GM21528 (cell line): ENCODE data around the gene ATP8B3.

Experiments used
- ATAC-seq: cut with Tn5 transposase; IDR thresholded peaks from one replicate; pipeline ENCODE4 v1.9.1; 2021; ENCODE audit warnings: mild to moderate bottlenecking, moderate library complexity; ENCODE audit not compliant: unreplicated experiment, low FRiP score

The ATP8B3 gene

GRCh38 chr19:1760020-1760419 lies 52.1 kb downstream of the ATP8B3 start:
- ATAC-seq = no peak

DNA sequence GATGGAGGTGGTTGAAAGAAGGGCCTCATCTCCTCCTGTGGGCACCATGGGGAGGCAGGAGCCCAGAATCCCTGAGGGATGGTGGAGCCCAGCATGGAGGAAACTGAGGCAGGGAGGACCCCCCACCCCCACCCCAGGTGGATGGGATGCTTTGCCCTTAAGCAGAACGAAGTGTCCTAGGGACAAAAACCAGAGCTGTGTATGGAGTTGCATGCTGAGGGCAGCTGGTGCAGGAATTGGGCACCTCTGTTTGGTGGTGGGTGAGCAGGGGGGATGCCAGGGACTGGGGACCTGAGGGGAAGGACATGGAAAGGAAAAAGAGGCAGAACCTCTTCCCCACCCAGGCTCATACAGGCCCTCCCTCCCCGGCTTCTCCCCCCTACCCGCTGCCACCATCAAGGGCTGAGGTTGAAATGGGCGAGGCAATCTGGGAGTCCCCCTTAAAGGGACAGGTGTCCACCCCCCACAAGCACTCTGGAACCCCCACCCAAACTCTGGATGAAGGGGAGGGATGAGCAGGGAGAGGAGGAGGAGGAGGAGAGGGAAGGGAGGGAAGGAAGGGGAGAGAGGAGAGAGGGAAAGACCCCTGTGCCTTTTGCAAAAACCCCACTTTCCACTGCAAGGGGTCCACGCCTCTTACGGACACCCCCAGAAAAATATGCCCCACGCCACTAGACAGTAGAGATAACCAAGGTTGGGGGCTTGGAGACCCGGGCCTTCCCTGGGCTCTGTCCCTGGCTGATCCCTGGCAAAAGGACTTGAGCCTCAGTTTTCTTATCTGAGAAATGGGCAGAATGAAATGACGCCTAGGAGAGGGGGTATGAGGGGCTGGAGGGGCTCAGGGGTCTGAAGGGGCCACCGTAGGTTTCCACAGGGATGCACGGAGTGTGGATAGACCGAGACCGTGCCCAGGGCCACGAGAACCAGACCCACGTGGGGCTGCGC lies 52.8 kb downstream of the ATP8B3 start:
- ATAC-seq = no peak

DNA sequence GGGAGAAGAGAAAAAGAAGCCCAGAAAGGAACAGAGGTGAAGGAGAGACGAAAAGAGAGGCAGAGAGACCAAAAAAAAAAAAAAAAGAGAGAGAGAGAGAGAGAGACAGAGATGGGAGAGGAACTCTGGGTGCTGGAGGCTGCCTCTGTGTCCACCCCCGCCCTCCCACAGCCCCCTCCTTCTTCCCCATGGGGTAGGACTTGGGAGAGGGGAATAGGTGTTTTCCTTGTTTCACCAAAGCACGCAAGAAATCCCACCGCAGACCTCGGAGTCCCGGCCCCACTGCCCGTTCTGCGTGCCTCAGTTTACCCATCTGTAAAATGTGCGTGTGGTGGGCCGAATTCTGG lies 53.9 kb downstream of the ATP8B3 start:
- no peak for ATAC-seq

DNA sequence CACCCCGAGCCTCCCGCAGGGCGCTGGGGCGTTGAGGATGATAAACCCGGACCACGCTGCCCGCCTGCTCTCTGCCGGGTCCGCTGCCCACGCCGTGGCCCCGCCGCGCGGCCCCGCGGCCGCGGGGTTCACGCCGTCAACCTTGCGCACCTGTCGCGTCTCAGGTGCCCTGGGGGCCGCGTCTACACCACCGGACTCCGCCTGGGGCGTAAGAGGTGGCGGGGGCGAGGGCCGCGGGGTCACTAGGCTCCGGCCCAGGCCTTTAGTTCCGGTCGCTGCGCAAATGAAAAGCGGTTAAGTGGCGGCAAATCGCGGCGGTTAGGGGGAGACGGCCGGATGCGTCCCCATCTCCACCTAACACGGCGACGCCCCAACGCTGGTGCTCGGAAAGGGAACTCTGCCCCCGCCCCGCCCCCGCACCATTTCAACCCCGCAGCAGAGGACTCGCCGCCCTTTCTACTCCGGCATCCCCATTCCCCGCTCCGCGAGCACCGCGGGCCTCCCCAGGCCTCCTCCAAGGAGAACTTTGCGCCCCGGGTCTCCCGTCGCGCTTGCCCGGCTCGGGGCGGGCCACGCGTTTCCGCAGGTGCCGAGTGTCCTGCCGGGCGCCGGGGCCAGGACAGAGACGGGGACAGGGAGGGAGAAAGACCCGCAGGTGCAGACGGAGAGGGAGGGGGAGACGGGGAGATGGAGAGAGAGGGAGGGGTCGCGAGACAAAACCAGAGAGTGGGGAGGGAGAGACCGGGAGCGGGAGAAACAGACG lies 54.4 kb downstream of the ATP8B3 start:
- no peak for ATAC-seq

DNA sequence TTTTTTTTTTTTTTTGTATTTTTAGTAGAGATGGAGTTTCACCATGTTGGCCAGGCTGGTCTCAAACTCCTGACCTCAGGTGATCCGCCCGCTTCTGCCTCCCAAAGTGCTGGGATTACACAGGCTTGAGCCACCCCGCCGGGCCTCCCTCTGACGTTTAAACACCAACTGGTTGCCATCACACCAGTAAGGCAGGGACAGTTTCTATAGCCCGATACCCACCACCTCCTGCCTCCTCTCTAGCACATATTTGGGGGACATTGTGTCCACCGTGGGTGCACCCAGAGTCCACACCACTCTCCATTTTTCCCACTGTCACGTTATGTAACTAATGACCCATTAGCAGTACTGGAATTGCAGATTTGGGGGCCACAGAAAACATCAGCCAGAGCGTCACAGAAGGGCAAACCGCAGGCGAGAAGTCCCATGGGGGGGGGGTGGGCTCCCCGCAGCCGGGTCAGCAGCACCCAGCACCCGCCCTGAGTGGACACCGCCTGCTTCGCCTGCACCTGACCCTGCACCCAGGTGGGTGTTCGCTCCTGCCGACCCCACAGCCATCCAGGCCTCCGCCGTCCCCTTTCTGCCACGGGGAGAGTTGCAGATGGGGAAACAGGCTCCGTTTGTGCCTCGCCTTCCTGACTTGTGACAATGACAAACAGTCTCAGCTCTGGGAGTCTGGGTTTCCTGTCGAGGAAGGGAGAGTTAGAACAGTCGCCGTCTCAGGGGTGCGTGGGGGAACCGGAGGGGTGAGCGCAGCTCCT lies 55.2 kb downstream of the ATP8B3 start:
- no peak for ATAC-seq

GRCh38 chr19:1756264-1756663 lies 55.8 kb downstream of the ATP8B3 start:
- no peak for ATAC-seq

GRCh38 chr19:1755467-1756171 lies 56.5 kb downstream of the ATP8B3 start:
- no peak for ATAC-seq

DNA sequence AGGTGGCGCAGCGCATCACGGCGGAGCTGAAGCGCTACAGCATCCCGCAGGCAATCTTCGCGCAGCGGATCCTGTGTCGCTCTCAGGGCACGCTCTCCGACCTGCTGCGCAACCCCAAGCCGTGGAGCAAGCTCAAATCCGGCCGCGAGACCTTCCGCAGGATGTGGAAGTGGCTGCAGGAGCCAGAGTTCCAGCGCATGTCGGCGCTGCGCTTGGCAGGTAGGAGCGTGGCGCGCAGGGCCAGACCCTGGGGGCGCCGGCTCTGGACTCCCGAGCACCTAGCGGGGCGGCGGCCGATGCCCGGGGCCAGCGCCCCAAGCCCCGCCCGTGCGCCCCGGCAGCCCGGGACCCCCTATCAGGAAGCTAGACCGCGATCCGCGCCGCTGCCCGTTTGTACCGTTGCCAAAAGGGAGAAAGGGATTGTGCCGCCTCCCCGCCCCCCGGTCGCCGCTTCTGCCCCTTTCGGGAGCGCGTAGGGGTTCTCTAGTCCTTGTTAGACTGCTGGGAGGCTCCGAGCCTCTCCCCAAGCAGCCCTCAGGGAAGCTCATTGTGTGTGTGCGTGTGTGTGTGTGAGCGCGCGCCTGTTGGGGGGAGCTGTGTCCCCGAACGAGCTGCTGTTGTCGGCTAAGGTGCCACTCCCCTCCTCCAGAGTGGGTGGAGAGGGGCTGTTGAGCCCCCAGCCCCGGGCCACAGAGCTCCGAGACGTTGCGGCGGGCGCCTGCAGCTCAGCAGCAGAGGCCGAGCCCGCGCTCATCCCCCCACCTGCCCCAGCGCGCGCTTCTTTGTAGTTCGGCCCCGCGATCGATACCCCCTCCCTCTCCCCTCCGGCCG lies 57.2 kb downstream of the ATP8B3 start:
- no peak for ATAC-seq

GRCh38 chr19:1754018-1754635 lies 57.9 kb downstream of the ATP8B3 start:
- ATAC-seq = no peak

DNA sequence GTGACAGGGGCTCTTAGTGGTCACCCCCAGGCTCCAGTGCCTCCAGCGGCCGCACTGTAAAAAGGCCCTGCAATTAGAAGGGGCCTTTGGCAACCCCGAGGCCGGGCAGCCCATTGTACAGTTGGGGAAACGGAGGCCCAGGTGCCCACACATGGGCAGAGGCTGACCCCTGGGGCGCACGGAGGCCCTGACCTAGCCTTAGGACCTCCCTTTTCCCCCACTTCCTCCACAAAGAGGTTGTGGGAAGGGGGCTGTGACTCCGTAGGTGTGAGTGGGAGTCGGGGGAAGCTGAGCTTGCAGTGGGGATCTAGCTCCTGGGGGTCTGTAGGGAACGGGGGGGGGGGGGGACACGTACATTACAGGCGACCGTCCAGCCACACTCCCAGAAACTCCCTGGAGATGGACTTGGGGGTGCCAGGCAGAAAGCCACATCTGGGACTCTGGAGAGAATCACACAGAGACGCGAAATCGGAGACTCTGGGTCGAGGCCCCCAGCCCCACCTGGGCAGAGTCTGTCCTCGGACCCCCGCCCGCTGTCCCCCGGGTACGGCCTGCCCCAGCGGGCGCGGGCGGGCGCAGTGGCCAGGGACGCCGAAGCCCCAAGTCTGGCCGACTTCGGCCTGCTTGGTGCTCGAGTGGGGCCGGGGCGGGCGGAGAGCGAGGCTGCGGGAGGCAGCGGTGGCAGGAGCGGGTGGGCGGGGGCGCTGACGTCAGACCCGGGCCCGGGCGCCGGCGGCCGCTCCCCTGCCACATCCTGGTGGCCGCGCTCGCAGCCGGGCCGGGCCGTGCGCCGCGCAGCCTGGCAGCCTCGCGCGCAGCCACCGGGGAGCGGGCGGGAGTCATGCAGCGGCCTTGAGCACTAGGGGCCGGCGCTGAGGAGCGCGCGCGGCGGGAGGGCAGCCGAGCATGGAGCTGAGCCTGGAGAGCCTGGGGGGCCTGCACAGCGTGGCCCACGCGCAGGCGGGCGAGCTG lies 59.0 kb downstream of the ATP8B3 start, which contains the start of gene ONECUT3:
TSS of gene ONECUT3 (plus strand) at position 750 of the 972 bp plus-strand sequence. CDS start at position 907, 157 bp downstream.
- ATAC-seq = no peak

GRCh38 chr19:1752009-1752756 lies 59.9 kb downstream of the ATP8B3 start:
- no peak for ATAC-seq

DNA sequence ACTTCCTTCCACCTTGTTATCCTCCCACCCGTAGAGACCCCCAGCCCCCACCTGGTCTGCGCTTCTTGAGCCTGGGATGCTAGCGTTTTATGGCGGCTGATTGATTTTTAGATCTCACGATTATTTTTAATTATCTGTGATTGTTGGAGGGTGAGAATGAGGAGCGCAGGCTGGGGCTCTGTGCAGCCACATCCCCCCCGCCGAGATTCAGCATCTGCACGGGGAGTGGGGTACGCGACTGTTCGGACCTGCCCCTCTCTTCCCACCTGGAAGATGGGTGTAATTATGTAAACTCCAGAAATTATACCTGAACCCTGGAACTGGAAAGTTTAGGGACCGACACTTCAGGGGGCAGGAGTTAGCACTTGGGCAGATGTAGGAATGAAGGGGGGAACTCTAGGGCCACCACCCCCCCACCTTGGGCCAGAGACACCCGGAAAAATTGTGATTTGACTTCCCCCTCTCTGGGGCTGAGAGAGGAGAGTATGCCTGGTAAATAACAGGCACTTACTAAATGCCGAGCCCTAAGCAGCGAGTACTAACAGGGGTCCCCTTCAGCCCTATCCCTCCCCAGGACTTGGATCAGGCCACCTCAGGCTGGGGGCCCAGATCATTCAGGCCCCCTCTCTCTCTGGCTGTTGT lies 60.6 kb downstream of the ATP8B3 start:
- no peak for ATAC-seq

GRCh38 chr19:1750343-1751021 lies 61.6 kb downstream of the ATP8B3 start:
- ATAC-seq = no peak

- ATAC-seq = no peak
These were observed 62.4 kb downstream of the ATP8B3 start for GRCh38 chr19:1749373-1750342.

DNA sequence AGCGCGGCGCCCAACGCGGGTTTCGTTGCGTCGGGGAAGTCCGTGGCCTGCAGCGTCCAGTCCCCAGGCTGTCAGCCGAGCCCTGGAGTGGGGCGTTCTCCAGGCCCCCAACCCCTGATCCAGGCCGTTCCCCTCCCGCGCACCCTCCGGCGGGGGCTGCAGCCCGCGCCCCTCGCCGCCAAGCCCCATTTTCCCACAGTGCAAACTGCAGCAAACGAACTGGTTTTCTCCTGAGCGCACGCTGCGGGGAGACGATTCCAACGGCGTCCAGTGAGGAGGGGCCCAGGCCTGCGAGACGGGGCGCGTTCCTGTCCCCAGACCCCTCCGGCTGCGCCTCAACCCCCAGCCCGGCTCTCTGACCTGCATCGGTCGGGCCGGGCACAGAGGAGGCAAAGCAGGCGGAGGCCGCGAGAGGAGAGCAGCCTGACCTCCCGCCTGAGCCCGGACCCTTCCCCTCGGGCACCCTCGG lies 63.2 kb downstream of the ATP8B3 start:
- ATAC-seq = no peak
